IMR-90 (cell line): ENCODE data around the gene SDK1. TPM values are rescaled to one million over a fixed set of nuclear protein-coding genes. Genes with fewer than 3 reads are reported as not detected.
A peak's percentile ranks its signal among the peaks of the same experiment; 100 is the strongest.

Experiments
- ATAC-seq: fragments of 200-7000 bp; cut with Tn5 transposase; 2 replicates; pipeline ENCODE4 v1.9.1; 2020; ENCODE audit warnings: low read depth, mild to moderate bottlenecking, moderate library complexity
- BruUV-seq: library from RNA; stranded (reverse); fragments of 400-500 nt; replicated peaks from 2 replicates; lab custom pipeline; 2021; lab: Mats Ljungman, UMichigan
- CTCF ChIA-PET: fragments of 300-600 bp; formaldehyde crosslinking; extraction: SDS; loops from one replicate; lab custom pipeline; 2021; ENCODE audit warnings: antibody characterized with exemption; lab: Yijun Ruan, JAX
- POLR2A ChIA-PET: fragments of 300-600 bp; sonication (Branson Sonifier 250); formaldehyde crosslinking; loops from one replicate; lab custom pipeline; 2022; ENCODE audit warnings: antibody characterized with exemption; ENCODE audit not compliant: unreplicated experiment; lab: Charles Lee
- DNase-seq: peaks from one replicate; pipeline ENCODE4 v3.0.0; 2013
- H2AFZ ChIP-seq: replicated peaks from 2 replicates; pipeline ENCODE3; 2013; ENCODE audit warnings: low read length, mild to moderate bottlenecking; ENCODE audit not compliant: poor library complexity
- H2AK5ac ChIP-seq: 2 replicates; pipeline ENCODE4 v1.6.1; 2013; ENCODE audit warnings: low read depth, low read length, inconsistent platforms
- H2AK9ac ChIP-seq: replicated peaks from 2 replicates; pipeline ENCODE3; 2013; ENCODE audit warnings: mild to moderate bottlenecking, low read depth, low read length, moderate library complexity; ENCODE audit not compliant: poor library complexity
- H2BK120ac ChIP-seq: 2 replicates; pipeline ENCODE4 v1.6.1; 2013; ENCODE audit warnings: low read depth, low read length, inconsistent platforms
- H2BK15ac ChIP-seq: 3 replicates; pipeline ENCODE4 v1.6.1; 2013; ENCODE audit warnings: low read depth, low read length, inconsistent platforms
- H2BK20ac ChIP-seq: 2 replicates; pipeline ENCODE4 v1.6.1; 2013; ENCODE audit warnings: low read depth, mild to moderate bottlenecking, inconsistent platforms, low read length, moderate library complexity
- H2BK5ac ChIP-seq: 2 replicates; pipeline ENCODE4 v1.6.1; 2013; ENCODE audit warnings: mild to moderate bottlenecking, low read depth, low read length, inconsistent platforms; ENCODE audit not compliant: poor library complexity, severe bottlenecking
- H3K14ac ChIP-seq: replicated peaks from 2 replicates; pipeline ENCODE4 v1.6.1; 2013; ENCODE audit warnings: low read depth, low read length, inconsistent platforms
- H3K18ac ChIP-seq: 2 replicates; pipeline ENCODE4 v1.6.1; 2013; ENCODE audit warnings: low read depth, low read length, control low read depth
- H3K23ac ChIP-seq: 2 replicates; pipeline ENCODE4 v1.6.1; 2013; ENCODE audit warnings: low read depth, low read length, inconsistent platforms
- H3K27ac ChIP-seq: 2 replicates; pipeline ENCODE4 v1.5.1; 2013; ENCODE audit warnings: mild to moderate bottlenecking, control low read depth, low read length; ENCODE audit not compliant: insufficient read depth
- H3K27me3 ChIP-seq: 2 replicates; pipeline ENCODE4 v1.6.1; 2013; ENCODE audit warnings: low read length; ENCODE audit not compliant: control insufficient read depth, insufficient read depth
- H3K36me3 ChIP-seq: 2 replicates; pipeline ENCODE4 v1.6.1; 2013; ENCODE audit warnings: low read length, mixed read lengths; ENCODE audit not compliant: control insufficient read depth, insufficient read depth
- H3K4ac ChIP-seq: 2 replicates; pipeline ENCODE4 v1.6.1; 2013; ENCODE audit warnings: low read depth, low read length, inconsistent platforms
- H3K4me1 ChIP-seq: 2 replicates; pipeline ENCODE4 v1.6.1; 2013; ENCODE audit warnings: low read length, mixed read lengths; ENCODE audit not compliant: control insufficient read depth, insufficient read depth
- H3K4me2 ChIP-seq: 2 replicates; pipeline ENCODE4 v1.6.1; 2013; ENCODE audit warnings: low read depth, mild to moderate bottlenecking, control low read depth, low read length, moderate library complexity
- H3K4me3 ChIP-seq: 2 replicates; pipeline ENCODE4 v1.5.1; 2013; ENCODE audit warnings: low read depth, mild to moderate bottlenecking, control low read depth, low read length, moderate library complexity; ENCODE audit not compliant: insufficient read depth
- H3K56ac ChIP-seq: 2 replicates; pipeline ENCODE4 v1.6.1; 2013; ENCODE audit warnings: low read length, inconsistent platforms; ENCODE audit not compliant: insufficient read depth; ENCODE audit errors: extremely low read depth
- H3K79me1 ChIP-seq, 2 experiments: 2 replicates each; pipeline ENCODE4 v1.6.1; 2013; ENCODE audit warnings: low read length in 2 of 2, inconsistent platforms in 1 of 2, low read depth in 1 of 2
- H3K9ac ChIP-seq: 2 replicates; pipeline ENCODE4 v1.6.1; 2013; ENCODE audit warnings: low read depth, low read length, control low read depth
- H3K9me1 ChIP-seq: 2 replicates; pipeline ENCODE4 v1.6.1; 2013; ENCODE audit warnings: low read length, inconsistent platforms; ENCODE audit not compliant: insufficient read depth
- H3K9me3 ChIP-seq: 2 replicates; pipeline ENCODE4 v1.6.1; 2013; ENCODE audit warnings: low read length; ENCODE audit not compliant: control insufficient read depth, insufficient read depth
- H4K20me1 ChIP-seq: 2 replicates; pipeline ENCODE4 v1.6.1; 2013; ENCODE audit warnings: low read length, inconsistent platforms; ENCODE audit not compliant: insufficient read depth
- H4K5ac ChIP-seq: 2 replicates; pipeline ENCODE4 v1.6.1; 2013; ENCODE audit warnings: mild to moderate bottlenecking, low read depth, low read length, control low read depth
- H4K8ac ChIP-seq, 2 experiments: 2 replicates each; pipeline ENCODE4 v1.6.1; 2013; ENCODE audit warnings: low read depth in 2 of 2, low read length in 2 of 2, control low read depth in 1 of 2, inconsistent platforms in 1 of 2
- H4K91ac ChIP-seq: 2 replicates; pipeline ENCODE4 v1.6.1; 2013; ENCODE audit warnings: low read depth, low read length, inconsistent platforms; ENCODE audit not compliant: insufficient read depth
- BHLHE40 ChIP-seq: fragments of 150-350 bp; IDR thresholded peaks from 2 replicates; pipeline ENCODE4 v1.6.1; 2016; ENCODE audit warnings: mild to moderate bottlenecking, low read depth, low read length
- MAFK ChIP-seq: IDR thresholded peaks from 2 replicates; pipeline ENCODE4 v1.6.1; 2012; ENCODE audit warnings: low read depth, low read length, improper control_type of control experiment
- MAZ ChIP-seq: IDR thresholded peaks from 2 replicates; pipeline ENCODE4 v1.6.1; 2012; ENCODE audit warnings: low read depth, mild to moderate bottlenecking, low read length, improper control_type of control experiment, moderate library complexity, borderline replicate concordance
- POLR2A ChIP-seq: IDR thresholded peaks from 2 replicates; pipeline ENCODE4 v1.6.1; 2012; ENCODE audit warnings: mild to moderate bottlenecking, low read depth, low read length
- RFX5 ChIP-seq: IDR thresholded peaks from 2 replicates; pipeline ENCODE4 v1.8.0; 2012; ENCODE audit warnings: low read depth, mild to moderate bottlenecking, low read length, moderate library complexity
- WGBS, 2 experiments: methylation state at CpG; one replicate each; pipeline versions ENCODE4 v1.1.5 to v1.1.7; 2013; ENCODE audit warnings: missing lambda C conversion rate in 2 of 2; ENCODE audit not compliant: insufficient read length in 1 of 2; ENCODE audit errors: extremely low coverage in 2 of 2; 5-methylcytosine and 5-hydroxymethylcytosine counted together
- dilution Hi-C: fragments of 300-500 bp; cut with HindIII; formaldehyde crosslinking; loops from one replicate; pipeline ENCODE4 v1.14.3; 2018; ENCODE audit warnings: low sequenced_read_pairs; ENCODE audit not compliant: unreplicated experiment
- in situ Hi-C: fragments of 300-500 bp; cut with MboI; formaldehyde crosslinking; loops from 3 replicates; pipeline ENCODE4 v1.14.3; 2019; ENCODE audit warnings: low sequenced_read_pairs, inconsistent platforms, mixed read lengths
- intact Hi-C: fragments of 100-400 bp; cut with micrococcal nuclease; formaldehyde crosslinking; loops from 2 replicates; pipeline ENCODE4 v1.10.0; 2022
- polyA plus RNA-seq, 3 experiments: library from polyadenylated mRNA; depleted of rRNA; stranded (reverse); fragments of >200 nt; gene quantifications; 2 replicates each; pipeline ENCODE4 v1.2.3, GENCODE V29; 2012; ENCODE audit warnings: low replicate concordance in 1 of 3
- total RNA-seq: library from RNA; depleted of rRNA; stranded (reverse); fragments of >200 nt; gene quantifications from 2 replicates; pipeline ENCODE4 v1.2.3, GENCODE V29; 2012
- TF ChIP-seq, protein P1 (sequence below): fragments of 150-350 bp; IDR thresholded peaks from 2 replicates; pipeline ENCODE4 v1.6.1; 2017; ENCODE audit warnings: mild to moderate bottlenecking, antibody characterized with exemption, low read length, low read depth

Gene SDK1
- total and polyA plus RNA-seq, 2 of the 4 experiments (the other 2 are of a cell fraction), result 1.5 to 1.6 TPM

DNA sequence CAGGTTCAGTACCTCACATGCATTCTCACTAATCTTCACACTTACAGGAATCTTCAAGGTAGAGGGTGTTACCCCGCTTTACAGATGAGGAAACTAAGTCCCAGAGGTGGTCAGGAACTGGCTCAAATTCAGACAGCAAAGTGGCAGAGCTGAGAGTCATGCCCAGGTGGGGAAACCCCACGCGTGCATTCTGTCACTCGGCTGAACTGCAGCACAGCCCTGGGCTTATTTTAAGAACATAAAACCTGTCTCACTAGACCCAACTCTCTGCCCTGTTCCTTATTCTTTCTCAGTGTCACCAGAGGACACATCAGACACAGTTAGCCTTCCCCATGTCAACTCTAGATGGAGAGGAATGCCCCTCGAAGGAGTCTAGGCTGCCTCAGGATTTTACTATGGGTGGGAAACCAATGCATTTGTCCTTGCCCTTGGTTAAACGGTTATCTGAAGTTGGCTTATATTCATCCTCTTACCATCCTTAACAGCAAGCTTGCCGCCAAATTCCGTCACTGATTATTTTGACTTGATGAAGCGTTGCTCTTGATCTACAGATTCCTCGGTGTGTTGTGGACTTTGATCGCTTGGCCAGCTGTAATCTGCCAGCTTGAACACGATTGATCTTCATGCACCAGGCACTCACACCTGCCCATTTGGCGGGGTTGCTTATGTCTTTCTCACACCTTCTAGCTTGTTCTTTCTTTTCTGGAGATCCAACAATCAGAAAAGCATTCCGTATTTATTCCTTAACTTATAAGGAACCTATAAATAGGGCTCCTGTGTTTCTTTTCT lies 627.9 kb downstream of the SDK1 start (continued):
- TF ChIP-seq RFX5, result no peak

DNA sequence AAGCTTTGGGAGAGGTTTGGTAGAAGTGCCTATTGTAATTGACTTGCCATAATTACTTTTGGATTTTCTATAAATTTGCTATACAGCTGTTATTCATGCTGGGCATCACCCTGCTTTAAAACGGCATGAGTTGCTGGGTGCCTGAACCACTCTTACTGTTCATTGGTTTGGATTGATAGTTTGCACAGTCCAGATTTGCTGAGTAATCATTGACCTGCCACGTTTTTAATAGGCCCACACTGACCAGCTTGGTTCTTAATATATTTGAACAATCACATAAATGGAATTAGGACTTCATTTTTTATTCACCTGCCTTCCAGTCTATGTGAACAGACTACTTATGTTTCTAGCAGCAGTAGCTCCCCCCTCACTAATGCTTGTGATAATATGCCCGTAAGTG lies 630.8 kb downstream of the SDK1 start:
- TF ChIP-seq MAZ (no peak), POLR2A (no peak), BHLHE40 (no peak), MAFK (peak; percentile 15; the same call in 1 of the 2 replicates)
- TF ChIP-seq, protein P1, sequence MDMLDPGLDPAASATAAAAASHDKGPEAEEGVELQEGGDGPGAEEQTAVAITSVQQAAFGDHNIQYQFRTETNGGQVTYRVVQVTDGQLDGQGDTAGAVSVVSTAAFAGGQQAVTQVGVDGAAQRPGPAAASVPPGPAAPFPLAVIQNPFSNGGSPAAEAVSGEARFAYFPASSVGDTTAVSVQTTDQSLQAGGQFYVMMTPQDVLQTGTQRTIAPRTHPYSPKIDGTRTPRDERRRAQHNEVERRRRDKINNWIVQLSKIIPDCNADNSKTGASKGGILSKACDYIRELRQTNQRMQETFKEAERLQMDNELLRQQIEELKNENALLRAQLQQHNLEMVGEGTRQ, result no peak
- Histone ChIP-seq H3K27me3 (no peaks in the 10 kb centered on the region), H2AFZ (no peak overlapping the region), H3K56ac (no peak overlapping the region), H4K8ac (no peak overlapping the region), H2AK5ac (no peak overlapping the region), H2BK20ac (no peak overlapping the region), H3K9me1 (no peaks in the 10 kb centered on the region), H2AK9ac (no peak overlapping the region), H3K27ac (no peak overlapping the region), H4K20me1 (no peaks in the 10 kb centered on the region), H3K23ac (no peak overlapping the region), H3K36me3 (no peaks in the 10 kb centered on the region), H3K14ac (no peak overlapping the region), H2BK120ac (no peak overlapping the region), H2BK15ac (no peak overlapping the region), H3K4me2 (no peak overlapping the region), H2BK5ac (no peak overlapping the region), H3K4ac (no peak overlapping the region), H3K9me3 (peaks cover 5% of the 10 kb centered on the region), H4K5ac (no peak overlapping the region), H3K79me1 (no peaks in the 10 kb centered on the region), H3K18ac (no peak overlapping the region), H3K4me1 (no peaks in the 10 kb centered on the region), H4K91ac (no peak overlapping the region), H3K9ac (no peak overlapping the region), H3K4me3 (no peak overlapping the region)
- no TSS peak for BruUV-seq
- ATAC-seq (no peak), DNase-seq (no peak)
- ChIA-PET CTCF (no interaction called here), POLR2A (no interaction called here)
- intact Hi-C loops, result no loop called here
- WGBS, 2 experiments, result no CpG with 5 or more reads among the region's 3 CpGs
- in situ Hi-C loops, result no loop called here
- dilution Hi-C loops, result no loop called here
